Activated effector memory CD4-positive, alpha-beta T cell treated with anti-CD3 and anti-CD28 coated beads, Interleukin-2, amount 50 U/mL, for 16 hours (primary cell): ENCODE measurements around the gene TSPAN18.
"Not testable (repeated sequence)": the region's sequence is repeated elsewhere in the genome, so short reads cannot be mapped to it uniquely, and the experiment has no call there.

Source experiments
- DNase-seq: peaks from one replicate; pipeline ENCODE4 v3.0.0-alpha.2; 2020

The TSPAN18 gene

DNA sequence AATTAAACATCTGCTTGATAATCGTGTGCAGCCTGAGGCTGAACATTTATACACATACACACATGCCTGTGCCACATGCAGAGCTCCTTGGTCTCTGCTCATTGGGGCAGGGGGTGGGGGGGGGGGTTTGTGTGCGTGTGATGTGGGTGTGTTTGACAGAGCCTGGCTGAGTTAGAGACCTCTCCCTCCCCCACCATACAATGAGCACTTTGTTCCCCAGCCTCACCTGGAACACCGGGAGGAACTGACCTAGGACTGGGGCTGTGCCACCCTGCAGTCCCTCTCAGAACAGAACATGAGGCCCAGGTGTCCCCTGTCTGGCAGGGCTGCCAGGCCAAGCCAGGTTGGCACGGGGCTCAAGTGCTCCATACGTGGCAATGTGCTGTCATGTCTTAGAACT is 127.3 kb downstream of the TSPAN18 start:
- no peak for DNase-seq

- no peak for DNase-seq
Observed at GRCh38 chr11:44854741-44855492, 128.2 kb downstream of the TSPAN18 start.

DNA sequence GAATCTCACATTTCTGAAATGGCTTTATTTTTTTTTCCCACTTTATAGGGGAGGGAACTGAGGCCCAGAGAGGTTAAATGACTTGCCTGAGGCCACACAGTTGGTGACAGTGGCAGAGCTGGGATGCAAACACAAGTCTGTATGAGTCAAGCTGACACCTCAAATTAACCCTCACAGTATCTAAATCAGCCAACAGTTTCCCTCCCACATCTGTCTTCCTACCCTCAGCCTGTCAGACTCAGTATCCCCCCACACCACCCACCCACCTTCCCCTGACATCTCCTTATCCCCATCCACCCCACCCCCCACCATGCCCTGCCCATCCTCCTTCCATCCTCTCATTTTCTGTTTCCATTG is 128.7 kb downstream of the TSPAN18 start:
- no peak for DNase-seq

- DNase-seq, result no peak
Observed at GRCh38 chr11:44857490-44858090, 130.8 kb downstream of the TSPAN18 start.

- no peak for DNase-seq
Observed at GRCh38 chr11:44858796-44859527, 132.2 kb downstream of the TSPAN18 start.

GRCh38 chr11:44859528-44859925 is 132.8 kb downstream of the TSPAN18 start:
- no peak for DNase-seq

DNA sequence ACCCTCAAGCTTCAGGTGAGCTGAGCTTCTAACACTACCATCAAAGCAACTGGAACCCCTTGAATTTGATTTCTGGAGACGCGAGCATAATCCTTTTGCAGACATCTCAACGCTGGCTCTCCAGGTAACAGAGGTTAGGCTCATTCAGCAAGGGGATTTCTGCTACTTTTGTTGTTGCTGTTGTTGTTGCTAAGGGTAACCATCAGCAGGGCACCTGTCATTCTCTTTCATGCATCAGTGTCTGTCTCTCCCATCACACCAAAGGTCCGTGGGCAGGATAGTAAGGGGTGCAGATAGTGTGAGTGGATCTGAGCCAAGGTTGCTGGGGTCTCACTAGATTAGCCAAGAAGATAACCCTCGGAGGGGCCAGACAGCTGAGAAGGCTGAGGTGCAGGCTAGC is 133.6 kb downstream of the TSPAN18 start:
- no peak for DNase-seq

- peak; percentile 92 for DNase-seq
Observed at GRCh38 chr11:44861849-44862557, 135.2 kb downstream of the TSPAN18 start.

DNA sequence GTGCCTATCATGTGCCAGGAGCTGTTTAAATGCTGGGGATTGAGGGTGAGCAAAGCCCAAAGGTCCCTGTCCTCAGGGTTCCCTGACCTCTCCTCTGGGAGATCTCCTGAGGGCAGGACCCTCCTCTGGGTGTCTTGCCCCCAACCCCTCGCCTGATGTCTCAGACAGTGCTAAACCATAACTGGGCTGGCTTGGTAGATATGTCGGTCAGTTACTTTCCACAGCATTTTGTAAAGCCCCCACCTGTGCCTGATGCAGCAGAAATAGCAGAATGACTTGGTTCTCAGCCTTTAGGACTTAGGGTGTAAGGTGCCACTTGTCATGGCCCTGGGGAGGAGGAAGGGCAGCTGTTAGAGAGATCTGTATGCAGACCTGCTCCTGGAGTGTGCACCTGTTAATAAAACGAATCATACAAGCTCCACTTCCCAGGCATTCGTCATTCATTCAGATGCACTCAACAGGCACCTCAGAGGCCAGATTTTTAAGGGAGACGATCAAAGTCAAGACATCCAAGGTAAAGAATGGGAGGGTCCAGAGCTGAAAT is 135.9 kb downstream of the TSPAN18 start:
- DNase-seq, result no peak

GRCh38 chr11:44863231-44863630 is 136.5 kb downstream of the TSPAN18 start:
- DNase-seq, result no peak

- no peak for DNase-seq
Observed at GRCh38 chr11:44865866-44866272, 139.1 kb downstream of the TSPAN18 start.

DNA sequence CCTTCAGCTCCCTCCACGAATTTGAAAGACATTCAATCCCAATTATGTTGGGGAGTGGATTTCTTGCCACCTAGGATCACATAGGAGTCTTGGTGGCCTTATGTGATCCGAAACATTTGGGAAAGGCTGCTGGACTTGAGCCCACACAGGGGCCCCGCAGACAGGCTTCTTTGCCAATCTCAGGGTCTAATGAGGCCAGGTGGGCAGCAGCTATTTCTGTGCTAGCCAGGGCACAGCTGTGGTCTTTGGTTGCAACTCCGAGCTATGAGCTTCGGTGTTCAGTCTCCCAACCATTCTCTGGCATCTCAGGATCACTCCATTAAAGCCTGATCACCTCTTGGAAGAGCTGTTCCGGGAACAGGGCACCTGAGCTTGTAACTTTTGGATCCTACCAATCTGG is 139.5 kb downstream of the TSPAN18 start:
- no peak for DNase-seq

DNA sequence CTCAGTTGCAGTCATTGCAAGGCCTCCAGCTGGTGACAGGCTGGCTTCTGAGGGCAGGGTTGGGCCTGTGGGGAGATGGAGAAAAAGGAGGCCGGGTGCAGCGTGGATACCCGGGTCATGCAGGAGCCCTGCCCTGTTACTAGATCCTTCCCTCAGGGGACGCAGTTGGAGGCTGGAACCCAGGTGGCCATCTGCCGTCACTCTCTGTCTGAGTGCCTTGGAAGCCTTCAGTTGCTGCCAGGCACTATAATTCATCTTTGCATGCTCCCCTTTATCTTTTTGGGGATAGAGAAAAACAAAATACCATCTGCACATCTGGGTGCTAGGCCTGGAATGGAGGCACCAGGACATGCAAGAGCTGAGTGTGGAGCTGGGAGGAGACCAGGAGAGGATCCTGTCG is 141.3 kb downstream of the TSPAN18 start:
- no peak for DNase-seq

DNA sequence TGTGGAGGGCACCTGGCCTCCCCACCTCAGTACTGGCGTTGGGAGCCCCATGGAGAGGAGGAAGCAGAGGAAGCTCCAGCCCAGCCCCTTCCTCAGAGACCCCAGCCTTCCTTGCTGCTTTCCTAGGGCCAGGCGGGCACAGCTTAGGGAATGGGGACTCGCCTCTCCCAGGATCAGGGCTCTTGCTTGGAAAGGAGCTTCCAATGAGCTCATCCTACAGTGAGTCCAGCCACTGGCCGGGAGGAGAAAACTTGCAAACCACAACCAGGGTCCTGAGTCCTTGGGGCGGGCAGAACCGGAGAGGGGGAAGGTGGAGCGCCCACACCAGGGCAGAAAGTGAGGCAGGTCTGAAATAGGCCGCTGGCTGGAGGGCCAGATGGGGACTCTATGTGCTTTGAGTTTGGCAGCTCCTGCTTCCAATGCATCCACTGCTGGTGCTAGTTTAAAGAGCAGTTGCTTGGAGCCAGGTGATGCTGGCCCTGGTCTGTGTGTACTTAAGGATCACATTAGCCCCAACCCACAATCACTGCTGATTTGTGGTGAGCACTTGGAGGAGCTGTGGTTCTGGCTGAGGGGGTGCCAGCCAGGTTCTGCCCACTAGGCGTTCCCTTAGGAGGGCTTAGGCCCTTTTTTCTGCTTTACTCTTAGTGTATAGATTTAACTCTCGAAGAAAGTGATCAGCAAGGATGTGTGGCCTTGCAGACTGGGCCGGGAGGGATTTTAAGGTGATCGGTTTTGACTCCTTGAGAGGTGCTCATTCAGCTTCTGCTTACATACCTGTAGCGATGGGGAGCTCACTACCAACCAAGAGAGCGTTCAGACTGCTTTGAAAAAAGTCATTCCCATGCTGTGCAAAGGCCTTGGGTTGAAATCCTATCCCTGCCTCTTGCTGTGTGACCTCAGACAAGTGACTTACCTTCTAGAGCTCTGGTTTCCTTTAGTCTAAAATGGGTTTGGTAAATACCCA is 142.0 kb downstream of the TSPAN18 start:
- no peak for DNase-seq

DNA sequence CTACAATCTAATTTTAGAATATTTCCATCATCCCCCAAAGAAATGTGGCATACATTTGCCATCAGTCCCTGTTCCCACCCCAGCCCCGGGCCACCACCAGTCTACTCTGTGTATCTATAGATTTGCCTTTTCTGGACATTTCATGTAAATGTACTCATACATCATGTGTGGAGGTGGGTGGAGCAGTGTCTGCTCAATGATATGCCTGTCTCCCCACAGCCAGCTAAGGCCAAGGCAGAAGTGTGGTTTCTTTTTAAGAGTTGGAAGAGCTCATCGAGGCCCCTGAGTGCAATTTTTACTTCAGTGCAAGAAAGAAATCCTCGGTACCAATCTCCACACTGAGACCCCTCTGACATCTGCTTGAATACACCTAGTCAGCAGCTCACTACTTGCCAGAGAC is 143.4 kb downstream of the TSPAN18 start:
- DNase-seq, result no peak

DNA sequence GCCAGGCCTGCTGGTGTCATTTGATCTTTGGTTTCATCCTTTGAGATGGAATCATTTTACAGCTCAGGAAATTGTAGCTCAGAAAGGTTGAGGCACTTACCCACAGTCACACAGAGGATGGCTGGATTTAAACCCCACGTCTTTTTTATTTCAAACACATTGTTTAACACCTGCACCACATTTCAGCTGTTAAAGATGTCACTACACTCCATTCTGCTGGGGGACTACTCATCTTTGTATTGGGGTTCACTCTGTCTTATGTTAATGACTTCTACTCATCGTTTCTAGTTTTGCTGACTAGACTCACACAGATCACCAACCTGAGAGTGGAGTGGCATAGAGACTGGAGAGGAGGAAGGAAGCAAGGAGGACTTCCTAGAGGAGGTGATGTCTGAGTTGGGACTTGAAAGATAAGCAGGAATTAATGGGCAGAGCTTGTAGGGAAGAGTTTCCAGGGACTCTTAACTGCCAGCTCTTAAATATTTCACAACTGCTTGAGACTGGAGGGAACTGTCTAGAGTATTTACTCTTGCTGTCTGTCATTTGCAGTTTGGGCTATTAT is 143.9 kb downstream of the TSPAN18 start:
- no peak for DNase-seq

DNA sequence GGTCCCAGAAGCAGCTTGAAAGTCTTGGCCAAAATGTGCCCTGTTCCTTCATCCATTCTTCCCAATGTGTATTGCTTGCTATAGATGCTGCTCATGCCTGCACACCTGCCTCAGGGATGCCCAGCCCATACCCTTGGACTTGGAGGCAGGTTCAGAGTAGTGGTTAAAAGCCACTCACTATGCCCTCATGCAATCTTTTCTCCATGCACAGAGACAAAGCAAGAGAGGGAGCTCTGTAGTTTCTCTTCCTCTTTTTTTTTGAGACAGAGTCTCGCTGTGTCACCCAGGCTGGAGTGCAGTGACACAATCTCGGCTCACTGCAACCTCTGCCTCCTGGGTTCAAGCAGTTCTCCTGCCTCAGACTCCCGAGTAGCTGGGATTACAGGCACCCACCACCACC is 144.9 kb downstream of the TSPAN18 start:
- DNase-seq, result not testable (repeated sequence)

DNA sequence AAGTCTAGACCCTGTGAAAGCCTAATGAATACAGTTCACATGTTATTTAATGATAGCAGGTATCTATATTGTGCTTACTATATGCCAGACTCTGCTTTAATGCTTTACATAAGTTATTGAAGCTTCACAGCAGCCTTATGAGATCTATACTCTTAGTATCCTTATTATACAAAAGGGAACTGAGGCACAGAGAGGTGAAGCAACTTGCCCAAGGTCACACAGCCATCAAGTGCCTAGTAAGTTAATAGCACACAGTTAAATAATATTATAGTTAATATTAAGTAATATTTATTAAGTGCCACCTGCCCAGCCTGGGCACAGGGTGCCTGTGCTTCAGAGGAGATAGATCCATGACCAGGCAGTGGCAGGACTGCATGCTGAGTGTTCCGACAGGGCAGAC is 145.8 kb downstream of the TSPAN18 start:
- DNase-seq, result no peak

DNA sequence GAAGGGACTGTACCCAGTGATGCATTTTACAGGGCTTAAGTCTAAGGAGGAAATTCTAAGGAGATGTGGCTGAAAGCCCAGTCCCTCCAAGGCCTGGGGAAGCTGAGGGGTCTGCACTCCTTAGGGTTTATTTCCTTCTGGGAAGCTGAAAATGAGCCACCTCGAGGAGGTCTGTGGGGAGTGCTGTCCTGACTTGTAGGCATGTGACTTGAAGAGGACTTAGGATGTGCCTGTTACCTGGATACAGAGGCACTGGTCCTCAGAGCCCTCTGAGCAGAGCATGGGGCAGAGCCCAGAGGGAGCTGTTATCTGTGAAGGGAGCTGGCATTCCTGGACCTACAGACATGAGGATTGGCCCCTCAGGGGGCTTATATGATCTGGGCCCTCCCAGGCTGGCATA is 146.8 kb downstream of the TSPAN18 start:
- no peak for DNase-seq

DNA sequence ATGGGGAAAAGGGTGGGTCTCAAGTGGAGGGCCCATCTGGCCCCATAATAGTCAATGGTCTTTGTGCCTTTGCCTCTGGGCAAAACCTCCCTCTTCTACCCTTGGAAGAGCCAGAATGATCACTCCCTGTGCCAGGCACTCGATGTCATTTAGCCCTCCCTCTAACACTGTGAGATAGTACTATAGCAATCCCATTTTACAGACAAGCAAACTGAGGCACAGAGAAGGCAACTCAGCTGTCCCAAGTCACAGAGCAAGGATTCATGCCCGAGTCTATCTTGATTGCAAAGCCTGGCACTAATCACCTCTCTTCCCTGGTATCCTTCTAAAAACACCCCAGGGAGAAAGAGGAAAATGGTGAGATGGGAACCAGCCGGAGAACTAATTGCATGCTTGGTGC is 147.5 kb downstream of the TSPAN18 start:
- DNase-seq, result no peak

DNA sequence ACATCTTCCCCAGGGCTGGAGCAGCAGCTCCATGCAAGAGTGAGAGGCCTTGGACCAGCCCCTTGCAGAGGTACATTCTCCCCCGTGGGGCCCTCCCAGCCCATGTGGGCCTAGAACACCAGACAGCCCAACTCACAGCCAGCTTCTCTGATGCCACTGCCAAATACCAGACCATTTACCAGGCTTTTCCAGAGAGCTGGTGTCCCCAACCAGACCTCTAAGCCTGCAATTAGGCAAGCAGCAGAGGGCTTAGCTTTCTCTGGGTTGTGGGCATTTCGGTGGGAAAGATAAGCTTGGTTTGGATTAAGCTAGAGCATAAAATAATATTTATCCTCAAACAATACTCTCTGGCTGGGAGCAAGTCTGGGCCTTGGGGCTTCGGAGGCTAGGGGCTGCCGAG is 148.3 kb downstream of the TSPAN18 start:
- no peak for DNase-seq
